HuH-7.5 (cell line): ENCODE data around the gene SRC.
"Not testable (repeated sequence)": the region's sequence is repeated elsewhere in the genome, so short reads cannot be mapped to it uniquely, and the experiment has no call there.

ENCODE experiments used
- DNase-seq: peaks from one replicate; pipeline ENCODE4 v3.0.0; 2011; ENCODE audit warnings: low spot score

The SRC gene

GRCh38 chr20:37336369-37337207 is 9.4 kb upstream of the SRC start:
- DNase-seq, result no peak

DNA sequence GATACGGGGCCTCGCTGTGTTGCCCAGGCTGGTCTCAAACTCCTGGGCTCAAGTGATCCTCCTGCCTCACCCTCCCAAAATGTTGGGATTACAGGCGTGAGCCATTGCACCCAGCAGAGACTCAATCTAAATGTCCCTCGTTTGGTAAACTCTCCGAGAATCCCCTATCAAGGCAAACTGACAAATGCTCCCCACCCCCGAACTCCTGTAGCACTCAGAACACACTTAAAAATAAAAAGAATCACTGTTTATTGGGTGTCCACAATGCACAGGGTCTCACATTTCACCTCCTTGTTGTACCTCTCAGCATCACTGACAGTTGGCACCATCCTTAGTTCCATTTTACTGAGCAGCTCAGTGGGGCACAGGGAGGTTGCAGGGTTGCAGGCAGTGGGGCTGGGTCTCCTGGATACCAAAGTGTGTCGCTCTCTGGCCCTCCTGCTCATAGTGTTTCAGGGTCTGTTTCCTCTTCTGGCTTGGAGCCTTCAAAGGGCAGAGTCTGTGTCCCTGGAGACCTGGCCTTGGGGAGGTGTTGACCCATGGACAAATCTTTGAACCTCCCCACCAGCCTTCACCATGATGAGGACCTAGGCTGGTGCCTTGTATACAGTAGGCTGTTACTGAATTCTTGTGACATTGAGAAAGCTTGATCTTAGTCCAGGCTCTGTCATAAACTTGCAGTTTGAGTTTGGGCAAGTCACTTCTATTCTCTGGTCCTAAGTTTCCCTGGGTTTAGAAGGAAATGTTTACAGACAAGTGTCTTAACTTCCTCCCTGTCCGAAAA is 8.5 kb upstream of the SRC start:
- no peak for DNase-seq

- not testable (repeated sequence) for DNase-seq
Measured at GRCh38 chr20:37338380-37338779, 7.6 kb upstream of the SRC start.

- no peak for DNase-seq
Measured at GRCh38 chr20:37339208-37339607, 6.7 kb upstream of the SRC start.

- not testable (repeated sequence) for DNase-seq
Measured at GRCh38 chr20:37339764-37340109, 6.2 kb upstream of the SRC start.

DNA sequence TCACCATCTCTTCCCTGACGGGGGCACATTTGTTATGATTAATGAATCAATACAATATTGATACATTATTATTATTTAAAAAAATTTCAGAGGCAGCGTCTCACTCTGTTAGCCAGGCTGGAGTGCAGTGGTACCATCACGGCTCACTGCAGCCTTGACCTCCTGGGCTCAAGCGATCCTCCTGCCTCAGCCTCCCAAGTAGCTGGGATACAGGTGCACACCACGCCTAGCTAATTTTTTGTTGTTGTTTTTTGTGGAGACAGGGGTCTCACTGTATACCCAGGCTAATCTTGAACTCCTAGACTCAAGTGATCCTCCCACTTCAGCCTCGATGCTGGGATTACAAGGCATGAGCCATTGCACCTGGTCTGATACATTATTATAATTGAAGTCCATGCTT is 4.9 kb upstream of the SRC start:
- no peak for DNase-seq

- DNase-seq, result no peak
Measured at GRCh38 chr20:37341632-37342031, 4.3 kb upstream of the SRC start.

GRCh38 chr20:37342231-37343177 is 3.4 kb upstream of the SRC start:
- DNase-seq, result no peak

DNA sequence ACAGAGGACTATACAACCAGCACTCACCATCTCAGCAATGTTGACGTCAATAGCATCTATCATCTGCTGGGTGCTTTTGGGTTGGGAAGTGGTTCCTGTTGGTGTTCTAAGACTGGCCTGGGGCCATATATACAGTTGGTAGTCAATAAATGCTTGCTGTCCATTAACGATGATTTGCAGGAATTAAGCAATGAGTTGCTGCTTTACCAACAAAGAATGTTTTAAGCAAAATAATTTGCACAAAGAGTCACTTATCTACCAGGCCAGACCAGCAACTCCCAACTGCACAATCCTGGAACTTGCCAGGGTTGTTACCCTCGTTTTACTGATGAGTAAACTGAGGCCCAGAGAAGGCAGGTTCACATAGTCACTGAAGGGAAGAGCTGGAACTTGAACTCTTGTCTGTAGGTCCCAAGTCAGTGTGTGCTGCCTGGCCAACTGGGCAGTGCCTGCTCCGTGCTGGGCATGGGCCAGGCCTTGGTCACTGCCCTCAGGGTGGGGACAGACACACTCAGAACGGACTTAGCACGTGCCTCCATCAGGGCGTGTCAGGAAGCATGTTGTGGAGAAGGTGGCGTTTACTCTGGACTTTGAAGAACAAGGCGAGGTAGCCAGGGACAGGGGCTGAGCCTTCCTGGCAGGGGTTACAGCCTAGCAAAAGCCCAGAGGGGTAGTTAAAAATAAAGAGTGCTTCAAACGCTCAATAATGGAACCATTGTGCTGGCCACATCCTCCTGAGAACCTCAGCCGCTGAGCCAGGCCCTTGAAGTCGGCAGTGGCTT is 2.5 kb upstream of the SRC start:
- no peak for DNase-seq

GRCh38 chr20:37343994-37344355 is 2.0 kb upstream of the SRC start:
- DNase-seq, result no peak

DNA sequence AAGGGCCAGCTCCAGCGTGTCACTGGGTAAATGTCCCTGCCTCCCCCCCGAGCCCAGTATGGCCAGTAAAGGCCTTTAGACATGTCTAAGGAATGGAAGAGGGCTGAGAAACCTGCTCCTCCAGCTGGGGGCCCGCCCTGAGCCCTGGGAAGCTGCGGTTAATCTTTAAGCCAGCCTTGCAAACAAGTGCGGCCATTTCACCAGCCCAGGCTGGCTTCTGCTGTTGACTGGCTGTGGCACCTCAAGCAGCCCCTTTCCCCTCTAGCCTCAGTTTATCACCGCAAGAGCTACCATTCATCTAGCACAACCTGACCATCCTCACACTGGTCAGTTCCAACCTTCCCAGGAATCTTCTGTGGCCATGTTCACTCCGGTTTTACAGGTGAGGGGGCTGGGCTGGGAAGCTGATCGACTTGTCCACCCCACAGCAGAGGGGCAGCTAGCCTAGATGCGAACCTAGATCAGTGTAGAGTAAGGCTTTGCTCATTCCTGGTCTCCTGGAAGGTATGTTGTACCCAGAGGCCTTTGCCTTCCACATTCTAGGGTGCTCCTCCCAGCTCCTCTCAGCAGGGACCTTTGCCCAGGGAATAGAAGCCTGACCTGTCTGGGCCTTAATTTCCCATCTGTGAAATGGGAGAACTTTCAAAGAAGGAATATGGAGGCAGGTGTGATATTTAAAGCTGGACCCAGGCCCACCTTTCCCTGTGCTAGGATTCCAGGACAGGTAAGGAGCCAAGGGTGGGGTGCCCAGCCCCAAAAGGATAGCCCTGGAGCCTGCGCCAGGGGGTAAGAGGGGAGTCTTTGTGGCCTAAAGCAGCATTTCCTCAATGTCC is 1.2 kb upstream of the SRC start:
- DNase-seq, result peak; percentile 88

DNA sequence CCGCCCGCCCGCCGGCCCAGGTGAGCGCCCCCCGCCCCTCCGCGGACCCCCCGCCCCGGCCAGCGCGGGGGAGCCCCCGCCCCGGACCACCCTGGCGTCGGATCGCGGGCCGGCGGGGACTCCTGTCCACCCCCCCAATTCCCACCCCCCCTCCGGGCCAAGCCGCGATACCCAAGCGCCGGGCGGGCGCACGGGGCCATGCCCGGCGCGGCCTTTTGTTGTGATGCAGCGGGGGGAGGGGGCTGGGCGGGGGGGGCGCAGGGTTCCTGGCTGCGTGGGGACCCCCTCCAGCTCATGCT is 245 bp downstream of the SRC start:
- DNase-seq, result no peak

DNA sequence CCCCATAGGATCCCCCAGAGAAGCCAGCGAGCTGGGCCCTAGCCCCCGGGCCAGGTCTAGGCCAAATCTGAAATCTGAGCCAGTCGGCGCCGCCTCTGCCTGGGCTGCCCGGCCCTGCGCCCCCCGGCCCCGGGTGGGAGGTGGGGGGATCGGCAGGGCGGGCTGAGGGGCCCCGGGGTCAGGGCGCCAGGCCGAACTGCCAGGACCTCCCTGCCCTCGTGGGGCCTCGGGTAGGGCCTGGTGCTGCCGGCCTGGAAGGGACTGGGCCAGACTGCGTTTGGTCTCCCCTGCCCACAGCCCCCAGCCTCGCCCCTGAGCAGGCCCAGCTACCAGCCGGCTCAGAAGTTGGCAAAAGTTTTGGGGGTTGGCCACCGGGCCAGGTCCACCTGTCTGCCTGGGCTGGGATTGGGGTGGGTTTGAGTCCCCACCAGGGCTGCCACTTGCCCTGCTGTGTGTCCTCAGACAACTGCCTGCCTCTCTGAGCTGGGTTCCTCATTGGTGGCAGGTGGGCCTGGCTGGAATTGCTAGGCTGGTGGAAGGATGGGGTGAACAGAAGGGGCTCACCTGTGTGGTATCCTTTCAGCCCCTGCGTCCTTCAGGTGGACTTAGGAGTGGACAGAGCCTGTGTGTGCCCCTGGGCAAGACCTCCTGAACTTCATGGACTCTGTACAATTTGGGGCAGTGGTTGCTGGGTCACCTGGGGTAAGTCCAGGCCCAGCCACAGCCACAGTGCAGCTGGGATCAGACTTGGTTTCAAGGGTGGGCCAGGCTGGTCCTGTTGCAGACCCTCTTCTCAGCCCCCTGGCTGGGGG is 801 bp downstream of the SRC start:
- no peak for DNase-seq

DNA sequence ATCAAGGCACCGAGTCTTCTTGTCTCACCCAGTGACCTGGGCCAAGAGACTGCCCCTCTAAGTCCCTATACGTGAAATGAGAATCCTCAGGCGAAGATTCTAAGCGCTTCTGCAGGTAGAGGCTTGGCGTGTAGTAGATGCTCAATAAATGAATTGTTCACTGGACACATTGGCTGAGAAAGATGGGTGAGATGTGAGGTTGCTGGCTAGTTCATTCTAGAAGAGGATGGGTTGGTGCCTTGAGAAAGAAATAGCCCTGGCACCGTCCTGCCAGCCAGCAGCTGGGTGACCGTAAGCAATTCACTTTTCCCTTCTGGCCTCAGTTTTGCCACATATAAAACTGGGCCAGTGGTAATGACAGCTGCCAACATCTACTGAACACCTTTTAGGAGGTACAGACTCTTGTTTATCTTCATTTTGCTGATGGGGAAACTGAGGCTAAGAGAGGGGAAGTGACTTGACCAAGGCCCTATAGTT is 1.4 kb downstream of the SRC start:
- no peak for DNase-seq

DNA sequence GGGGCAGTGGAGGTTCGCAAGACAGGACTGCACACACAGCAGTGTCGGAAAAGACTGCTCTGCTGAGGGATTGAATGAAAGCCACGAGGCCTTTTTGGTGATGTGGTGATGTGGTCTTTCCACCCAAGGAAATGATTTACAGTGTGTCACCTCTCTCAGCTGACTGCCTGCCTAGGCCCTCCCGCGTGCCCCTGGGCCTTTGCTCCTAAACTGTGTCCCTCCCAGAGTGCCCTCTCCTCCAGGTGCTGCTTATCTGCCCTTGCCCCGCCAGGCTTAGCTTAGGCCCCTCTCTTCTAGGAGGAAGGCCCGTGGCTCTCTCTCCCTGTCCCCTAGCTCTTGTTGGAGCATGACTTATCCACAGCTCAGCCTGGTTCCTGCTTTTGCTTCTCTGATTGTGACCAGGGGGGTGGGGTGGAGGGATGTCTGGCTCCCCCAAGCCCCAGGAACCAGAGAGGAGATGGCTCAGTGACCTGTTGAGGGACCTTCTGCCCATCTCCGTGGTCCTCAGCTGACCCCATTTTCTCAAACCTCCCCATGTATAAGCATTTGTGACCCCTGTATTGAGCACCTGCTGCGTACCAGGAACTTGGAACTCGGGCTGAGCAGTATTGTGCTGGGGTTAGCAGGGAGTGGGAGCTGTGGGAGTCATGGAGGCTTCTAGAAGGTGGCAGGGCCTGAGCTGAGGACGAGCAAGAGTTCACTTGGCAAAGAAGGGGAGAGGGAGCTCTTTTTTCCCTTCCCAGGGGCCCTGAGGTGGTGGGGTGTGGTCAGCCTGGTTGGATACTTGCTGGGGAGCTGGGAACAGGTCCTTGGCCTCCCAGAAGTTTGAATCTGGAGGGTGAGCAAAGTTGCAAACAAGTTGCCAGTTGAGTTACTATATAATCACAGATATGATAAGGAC is 2.2 kb downstream of the SRC start:
- no peak for DNase-seq

DNA sequence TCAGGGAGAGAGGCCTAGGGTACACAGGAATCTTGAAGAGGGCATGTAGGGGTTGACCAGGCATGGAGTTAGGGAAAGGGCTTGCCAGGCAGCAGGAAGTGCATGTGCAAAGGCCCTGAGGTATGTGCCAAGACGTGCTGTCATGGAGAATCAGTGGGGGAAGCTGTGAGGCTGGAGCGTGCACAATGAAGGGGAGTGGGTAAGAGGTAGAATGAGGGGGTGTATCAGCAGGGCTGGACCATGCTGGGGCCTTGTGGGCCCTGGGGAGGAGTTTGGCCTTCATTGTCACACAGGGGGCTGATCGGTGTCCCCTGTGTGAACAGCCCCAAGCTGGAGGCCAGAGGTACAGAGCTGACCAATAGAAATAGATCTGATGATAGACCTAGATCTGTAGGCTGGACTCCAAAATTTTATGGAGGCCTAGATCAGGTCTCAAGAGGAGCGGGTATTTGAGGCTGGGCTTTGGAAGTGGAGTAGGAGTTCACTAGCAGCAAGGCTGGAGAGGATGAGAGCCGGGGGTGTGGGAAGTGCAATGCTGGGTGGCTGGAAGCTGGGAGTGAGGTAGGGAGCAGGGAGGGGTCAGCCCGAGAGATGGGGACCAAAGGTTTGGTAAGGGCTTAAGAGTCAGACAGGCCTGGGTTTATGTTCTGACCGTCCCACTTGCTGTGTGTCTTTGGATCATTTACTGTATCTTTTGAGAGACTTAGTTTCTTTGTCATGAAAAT is 3.0 kb downstream of the SRC start:
- DNase-seq, result no peak

- DNase-seq, result no peak
Measured at GRCh38 chr20:37349517-37350491, 3.9 kb downstream of the SRC start.
